ENCODE results near the gene KIF5A.
"Not testable (repeated sequence)": the region's sequence is repeated elsewhere in the genome, so short reads cannot be mapped to it uniquely, and the experiment has no call there.

Gene KIF5A

GRCh38 chr12:57583008-57583831, 33.4 kb downstream of the KIF5A start:
- peaks cover 0 to 9% of the 10 kb centered on the region in 2 donors for H3K27me3 ChIP-seq (ENCODE audit: control insufficient read depth in 1 of 2, insufficient read depth in 2 of 2, low read length in 2 of 2)
- H3K4me3 ChIP-seq (ENCODE audit: low read depth in 1 of 2, low read length in 2 of 2), result no peak overlapping the region
- no peaks in the 10 kb centered on the region for H3K9me3 ChIP-seq (ENCODE audit: control insufficient read depth in 1 of 2, low read length in 2 of 2)
- H3K36me3 ChIP-seq (ENCODE audit: control insufficient read depth in 1 of 2, insufficient read depth in 2 of 2, low read length in 2 of 2), result no peaks in the 10 kb centered on the region
- H3K9ac ChIP-seq (ENCODE audit: low read depth in 1 of 2, low read length in 2 of 2), result no peak overlapping the region
- H3K4me1 ChIP-seq (ENCODE audit: control insufficient read depth in 1 of 2, insufficient read depth in 2 of 2, low read length in 2 of 2), result peaks cover 0 to 7% of the 10 kb centered on the region in 2 donors
- no peak overlapping the region for H3K27ac ChIP-seq (ENCODE audit: low read depth, low read length)

- H3K4me3 ChIP-seq (ENCODE audit: low read depth in 1 of 2, low read length in 2 of 2), result no peak overlapping the region
- no peaks in the 10 kb centered on the region for H3K9me3 ChIP-seq (ENCODE audit: control insufficient read depth in 1 of 2, low read length in 2 of 2)
- H3K4me1 ChIP-seq (ENCODE audit: control insufficient read depth in 1 of 2, insufficient read depth in 2 of 2, low read length in 2 of 2), result peaks cover 0 to 7% of the 10 kb centered on the region in 2 donors
- H3K9ac ChIP-seq (ENCODE audit: low read depth in 1 of 2, low read length in 2 of 2), result no peak overlapping the region
- peaks cover 0 to 10% of the 10 kb centered on the region in 2 donors for H3K27me3 ChIP-seq (ENCODE audit: control insufficient read depth in 1 of 2, insufficient read depth in 2 of 2, low read length in 2 of 2)
- H3K27ac ChIP-seq (ENCODE audit: low read depth, low read length), result no peak overlapping the region
- H3K36me3 ChIP-seq (ENCODE audit: control insufficient read depth in 1 of 2, insufficient read depth in 2 of 2, low read length in 2 of 2), result no peaks in the 10 kb centered on the region
Measured at GRCh38 chr12:57584050-57584449, 34.2 kb downstream of the KIF5A start.

- Histone ChIP-seq H3K27ac (ENCODE audit: low read depth, low read length) (no peak overlapping the region), H3K27me3 (ENCODE audit: control insufficient read depth in 1 of 2, insufficient read depth in 2 of 2, low read length in 2 of 2) (peaks cover 0 to 10% of the 10 kb centered on the region in 2 donors), H3K9ac (ENCODE audit: low read depth in 1 of 2, low read length in 2 of 2) (no peak overlapping the region), H3K36me3 (ENCODE audit: control insufficient read depth in 1 of 2, insufficient read depth in 2 of 2, low read length in 2 of 2) (no peaks in the 10 kb centered on the region), H3K9me3 (ENCODE audit: control insufficient read depth in 1 of 2, low read length in 2 of 2) (no peaks in the 10 kb centered on the region), H3K4me1 (ENCODE audit: control insufficient read depth in 1 of 2, insufficient read depth in 2 of 2, low read length in 2 of 2) (peaks cover 0 to 3% of the 10 kb centered on the region in 2 donors), H3K4me3 (ENCODE audit: low read depth in 1 of 2, low read length in 2 of 2) (no peak overlapping the region)
Measured at GRCh38 chr12:57584690-57585089, 34.8 kb downstream of the KIF5A start.

GRCh38 chr12:57585156-57585555, 35.3 kb downstream of the KIF5A start:
- no peak overlapping the region for H3K27ac ChIP-seq (ENCODE audit: low read depth, low read length)
- no peak overlapping the region for H3K4me3 ChIP-seq (ENCODE audit: low read depth in 1 of 2, low read length in 2 of 2)
- H3K36me3 ChIP-seq (ENCODE audit: control insufficient read depth in 1 of 2, insufficient read depth in 2 of 2, low read length in 2 of 2), result no peaks in the 10 kb centered on the region
- H3K27me3 ChIP-seq (ENCODE audit: control insufficient read depth in 1 of 2, insufficient read depth in 2 of 2, low read length in 2 of 2), result peaks cover 0 to 10% of the 10 kb centered on the region in 2 donors
- H3K4me1 ChIP-seq (ENCODE audit: control insufficient read depth in 1 of 2, insufficient read depth in 2 of 2, low read length in 2 of 2), result no peaks in the 10 kb centered on the region
- no peak overlapping the region for H3K9ac ChIP-seq (ENCODE audit: low read depth in 1 of 2, low read length in 2 of 2)
- no peaks in the 10 kb centered on the region for H3K9me3 ChIP-seq (ENCODE audit: control insufficient read depth in 1 of 2, low read length in 2 of 2)

- Histone ChIP-seq H3K27ac (ENCODE audit: low read depth, low read length) (no peak overlapping the region), H3K9ac (ENCODE audit: low read depth in 1 of 2, low read length in 2 of 2) (no peak overlapping the region), H3K27me3 (ENCODE audit: control insufficient read depth in 1 of 2, insufficient read depth in 2 of 2, low read length in 2 of 2) (peaks cover 0 to 10% of the 10 kb centered on the region in 2 donors), H3K4me3 (ENCODE audit: low read depth in 1 of 2, low read length in 2 of 2) (no peak overlapping the region), H3K4me1 (ENCODE audit: control insufficient read depth in 1 of 2, insufficient read depth in 2 of 2, low read length in 2 of 2) (peaks cover 0 to 6% of the 10 kb centered on the region in 2 donors), H3K36me3 (ENCODE audit: control insufficient read depth in 1 of 2, insufficient read depth in 2 of 2, low read length in 2 of 2) (no peaks in the 10 kb centered on the region), H3K9me3 (ENCODE audit: control insufficient read depth in 1 of 2, low read length in 2 of 2) (no peaks in the 10 kb centered on the region)
Measured at GRCh38 chr12:57586128-57586527, 36.3 kb downstream of the KIF5A start.

GRCh38 chr12:57586832-57587429, 37.1 kb downstream of the KIF5A start:
- no peak overlapping the region for H3K4me3 ChIP-seq (ENCODE audit: low read depth in 1 of 2, low read length in 2 of 2)
- peaks cover 5 to 11% of the 10 kb centered on the region in 2 donors for H3K4me1 ChIP-seq (ENCODE audit: control insufficient read depth in 1 of 2, insufficient read depth in 2 of 2, low read length in 2 of 2)
- H3K27me3 ChIP-seq (ENCODE audit: control insufficient read depth in 1 of 2, insufficient read depth in 2 of 2, low read length in 2 of 2), result peaks cover 0 to 10% of the 10 kb centered on the region in 2 donors
- H3K9ac ChIP-seq (ENCODE audit: low read depth in 1 of 2, low read length in 2 of 2), result no peak overlapping the region
- H3K9me3 ChIP-seq (ENCODE audit: control insufficient read depth in 1 of 2, low read length in 2 of 2), result no peaks in the 10 kb centered on the region
- H3K36me3 ChIP-seq (ENCODE audit: control insufficient read depth in 1 of 2, insufficient read depth in 2 of 2, low read length in 2 of 2), result no peaks in the 10 kb centered on the region
- H3K27ac ChIP-seq (ENCODE audit: low read depth, low read length), result no peak overlapping the region

- not testable (repeated sequence) for H3K9ac ChIP-seq (ENCODE audit: low read depth in 1 of 2, low read length in 2 of 2); H3K36me3 ChIP-seq (ENCODE audit: control insufficient read depth in 1 of 2, insufficient read depth in 2 of 2, low read length in 2 of 2); H3K4me3 ChIP-seq (ENCODE audit: low read depth in 1 of 2, low read length in 2 of 2); H3K27me3 ChIP-seq (ENCODE audit: control insufficient read depth in 1 of 2, insufficient read depth in 2 of 2, low read length in 2 of 2); H3K9me3 ChIP-seq (ENCODE audit: control insufficient read depth in 1 of 2, low read length in 2 of 2); H3K27ac ChIP-seq (ENCODE audit: low read depth, low read length)
- peaks cover 8 to 13% of the 10 kb centered on the region in 2 donors for H3K4me1 ChIP-seq (ENCODE audit: control insufficient read depth in 1 of 2, insufficient read depth in 2 of 2, low read length in 2 of 2)
Measured at GRCh38 chr12:57588951-57589610, 39.2 kb downstream of the KIF5A start.

- Histone ChIP-seq H3K36me3 (ENCODE audit: control insufficient read depth in 1 of 2, insufficient read depth in 2 of 2, low read length in 2 of 2) (peaks cover 3 to 11% of the 10 kb centered on the region in 2 donors), H3K4me3 (ENCODE audit: low read depth in 1 of 2, low read length in 2 of 2) (peak overlapping the region; percentile 74 to 99), H3K27me3 (ENCODE audit: control insufficient read depth in 1 of 2, insufficient read depth in 2 of 2, low read length in 2 of 2) (peaks cover 0 to 6% of the 10 kb centered on the region in 2 donors), H3K4me1 (ENCODE audit: control insufficient read depth in 1 of 2, insufficient read depth in 2 of 2, low read length in 2 of 2) (peaks cover 8 to 13% of the 10 kb centered on the region in 2 donors), H3K9me3 (ENCODE audit: control insufficient read depth in 1 of 2, low read length in 2 of 2) (no peaks in the 10 kb centered on the region), H3K9ac (ENCODE audit: low read depth in 1 of 2, low read length in 2 of 2) (peak overlapping the region; percentile 81 to 82), H3K27ac (ENCODE audit: low read depth, low read length) (no peak overlapping the region)
Measured at GRCh38 chr12:57590479-57590863, 40.6 kb downstream of the KIF5A start.

- Histone ChIP-seq H3K4me3 (ENCODE audit: low read depth in 1 of 2, low read length in 2 of 2) (peak within 1 kb of the TSS; percentile 74 to 99), H3K27ac (ENCODE audit: low read depth, low read length) (no peak within 1 kb of the TSS), H3K9ac (ENCODE audit: low read depth in 1 of 2, low read length in 2 of 2) (peak within 1 kb of the TSS; percentile 81 to 82), H3K36me3 (ENCODE audit: control insufficient read depth in 1 of 2, insufficient read depth in 2 of 2, low read length in 2 of 2) (peaks cover 8 to 17% of the 10 kb centered on the region in 2 donors), H3K9me3 (ENCODE audit: control insufficient read depth in 1 of 2, low read length in 2 of 2) (no peaks in the 10 kb centered on the region), H3K27me3 (ENCODE audit: control insufficient read depth in 1 of 2, insufficient read depth in 2 of 2, low read length in 2 of 2) (peaks cover 0 to 6% of the 10 kb centered on the region in 2 donors), H3K4me1 (ENCODE audit: control insufficient read depth in 1 of 2, insufficient read depth in 2 of 2, low read length in 2 of 2) (peaks cover 8 to 13% of the 10 kb centered on the region in 2 donors)
Measured at GRCh38 chr12:57590864-57591781, 41.3 kb downstream of the KIF5A start, which contains the start of gene PIP4K2C. Gene PIP4K2C (plus strand): TSS chr12:57591192. CDS start chr12:57591290, 98 bp downstream.

Measured in duodenal mucosa (tissue), 2 donors.